ENCODE results near the gene TLCD3A.

Gene TLCD3A

GRCh38 chr17:745406-745805 is 13.0 kb downstream of the TLCD3A start:
- 0 out of 2 replicates have a peak overlapping the region, but pooled peaks have one; percentile 7 for H3K27ac ChIP-seq
- no peak for TF ChIP-seq CTCF (conservative IDR thresholded peaks at IDR 0.05)

- H3K27ac ChIP-seq, result 0 out of 2 replicates have a peak overlapping the region, but pooled peaks have one; percentile 7
- TF ChIP-seq CTCF (conservative IDR thresholded peaks at IDR 0.05), result no peak
Observed at GRCh38 chr17:746181-746580, 13.8 kb downstream of the TLCD3A start.

- no peak overlapping the region for H3K27ac ChIP-seq
- TF ChIP-seq CTCF (conservative IDR thresholded peaks at IDR 0.05), result no peak
Observed at GRCh38 chr17:746783-747629, 14.6 kb downstream of the TLCD3A start.

GRCh38 chr17:748604-749003 is 16.2 kb downstream of the TLCD3A start:
- 0 out of 2 replicates have a peak overlapping the region, but pooled peaks have one; percentile 18 for H3K27ac ChIP-seq

- H3K27ac ChIP-seq, result peak overlapping the region; percentile 95; the same call in 1 of the 2 replicates
Observed at GRCh38 chr17:749359-749758, 17.0 kb downstream of the TLCD3A start.

GRCh38 chr17:750431-751037 is 18.1 kb downstream of the TLCD3A start:
- no peak for TF ChIP-seq CTCF (conservative IDR thresholded peaks at IDR 0.05)

GRCh38 chr17:751269-752001 is 19.0 kb downstream of the TLCD3A start:
- H3K27ac ChIP-seq, result peak overlapping the region; percentile 95
- TF ChIP-seq CTCF (conservative IDR thresholded peaks at IDR 0.05), result no peak

More at GRCh38 chr17:750431-751037, 18.1 kb downstream of the TLCD3A start:
- H3K27ac ChIP-seq, result peak overlapping the region; percentile 95

- TF ChIP-seq CTCF (conservative IDR thresholded peaks at IDR 0.05), result peak; percentile 96
- peak within 1 kb of the TSS; percentile 95 for H3K27ac ChIP-seq
Observed at GRCh38 chr17:752002-752619, 19.7 kb downstream of the TLCD3A start, which contains the start of gene GEMIN4. TSS of gene GEMIN4 (minus strand) at chr17:752264. CDS start at chr17:752142, 122 bp downstream.
